Endothelial cell (in vitro differentiated cells): ENCODE measurements around the gene KLHL7. TPM values are rescaled to one million over a fixed set of nuclear protein-coding genes. Genes with fewer than 3 reads are reported as not detected.
"Not testable (repeated sequence)": the region's sequence is repeated elsewhere in the genome, so short reads cannot be mapped to it uniquely, and the experiment has no call there.

Experiments
- DNase-seq: peaks from one replicate; pipeline ENCODE4 v3.0.0; 2021; ENCODE audit warnings: low spot score
- H3K27ac Mint-ChIP-seq: one replicate; pipeline ENCODE4 v1.8.0; 2021; ENCODE audit warnings: mixed read lengths, inconsistent platforms; ENCODE audit not compliant: unreplicated experiment
- H3K27me3 Mint-ChIP-seq: one replicate; pipeline ENCODE4 v1.8.0; 2021; ENCODE audit warnings: mild to moderate bottlenecking, moderate library complexity, mixed read lengths, inconsistent platforms; ENCODE audit not compliant: unreplicated experiment
- H3K36me3 Mint-ChIP-seq: one replicate; pipeline ENCODE4 v1.8.0; 2021; ENCODE audit warnings: mild to moderate bottlenecking, low read depth, mixed read lengths, inconsistent platforms; ENCODE audit not compliant: unreplicated experiment
- H3K4me1 Mint-ChIP-seq: one replicate; pipeline ENCODE4 v1.8.0; 2021; ENCODE audit warnings: mild to moderate bottlenecking, mixed read lengths, inconsistent platforms; ENCODE audit not compliant: unreplicated experiment
- H3K4me3 Mint-ChIP-seq: one replicate; pipeline ENCODE4 v1.8.0; 2021; ENCODE audit warnings: mild to moderate bottlenecking, mixed read lengths, inconsistent platforms; ENCODE audit not compliant: unreplicated experiment
- H3K9me3 Mint-ChIP-seq: one replicate; pipeline ENCODE4 v1.8.0; 2021; ENCODE audit warnings: mixed read lengths, inconsistent platforms; ENCODE audit not compliant: unreplicated experiment
- total RNA-seq: library from RNA; stranded (reverse); fragmentation: NEBNext Ultra II Directional; extraction: Animal tissue kit (Norgen Biotek cat#: 25700); gene quantifications from one replicate; pipeline ENCODE4 v1.2.1, GENCODE V29; 2021; ENCODE audit not compliant: unreplicated experiment
- TF ChIP-seq, protein P1 (sequence below): fragments of 200-600 bp; sonication (generic); IDR thresholded peaks from one replicate; pipeline ENCODE4 v1.5.0; 2021; ENCODE audit warnings: antibody characterized with exemption; ENCODE audit not compliant: unreplicated experiment

The KLHL7 gene
- total RNA-seq, 1 donor from 2014 or later = 44.8 TPM

DNA sequence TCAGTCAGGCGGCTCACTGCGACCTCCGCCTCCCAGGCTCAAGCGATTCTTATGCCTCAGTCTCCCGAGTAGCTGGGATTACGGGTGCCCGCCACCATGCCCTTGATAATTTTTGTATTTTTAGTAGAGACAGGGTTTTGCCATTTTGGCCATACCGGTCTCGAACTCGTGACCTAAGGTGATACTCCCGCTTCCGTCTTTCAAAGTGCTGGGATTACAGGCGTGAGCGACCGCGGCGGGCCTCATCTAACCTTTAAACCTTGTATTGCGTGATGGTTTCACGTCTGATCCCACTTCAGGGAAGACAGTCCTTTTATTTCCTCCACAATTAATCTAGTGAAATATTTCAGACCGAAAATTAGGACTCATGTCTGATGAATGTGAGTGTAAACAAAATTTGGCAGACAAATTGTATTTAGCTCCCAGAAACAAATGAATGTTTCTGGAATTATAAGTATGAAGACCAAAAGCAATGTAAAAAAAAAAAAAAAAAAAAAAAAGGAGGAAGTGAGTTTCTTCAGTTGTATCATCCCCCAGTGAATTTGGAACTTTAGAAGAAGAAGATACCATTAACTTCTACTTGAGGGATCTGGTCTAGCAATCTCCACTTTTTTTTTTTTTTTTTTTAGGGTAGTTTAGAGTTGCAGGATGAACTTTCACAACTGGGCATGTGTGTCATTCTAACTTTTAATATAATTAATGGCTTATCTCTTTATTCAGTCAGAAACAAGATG lies 77.9 kb downstream of the KLHL7 start:
- Mint-ChIP-seq H3K27ac (no peak overlapping the region), H3K4me1 (peaks cover 20% of the 10 kb centered on the region), H3K27me3 (no peaks in the 10 kb centered on the region), H3K9me3 (no peaks in the 10 kb centered on the region), H3K4me3 (peak overlapping the region; percentile 95), H3K36me3 (no peaks in the 10 kb centered on the region)
- TF ChIP-seq, protein P1, sequence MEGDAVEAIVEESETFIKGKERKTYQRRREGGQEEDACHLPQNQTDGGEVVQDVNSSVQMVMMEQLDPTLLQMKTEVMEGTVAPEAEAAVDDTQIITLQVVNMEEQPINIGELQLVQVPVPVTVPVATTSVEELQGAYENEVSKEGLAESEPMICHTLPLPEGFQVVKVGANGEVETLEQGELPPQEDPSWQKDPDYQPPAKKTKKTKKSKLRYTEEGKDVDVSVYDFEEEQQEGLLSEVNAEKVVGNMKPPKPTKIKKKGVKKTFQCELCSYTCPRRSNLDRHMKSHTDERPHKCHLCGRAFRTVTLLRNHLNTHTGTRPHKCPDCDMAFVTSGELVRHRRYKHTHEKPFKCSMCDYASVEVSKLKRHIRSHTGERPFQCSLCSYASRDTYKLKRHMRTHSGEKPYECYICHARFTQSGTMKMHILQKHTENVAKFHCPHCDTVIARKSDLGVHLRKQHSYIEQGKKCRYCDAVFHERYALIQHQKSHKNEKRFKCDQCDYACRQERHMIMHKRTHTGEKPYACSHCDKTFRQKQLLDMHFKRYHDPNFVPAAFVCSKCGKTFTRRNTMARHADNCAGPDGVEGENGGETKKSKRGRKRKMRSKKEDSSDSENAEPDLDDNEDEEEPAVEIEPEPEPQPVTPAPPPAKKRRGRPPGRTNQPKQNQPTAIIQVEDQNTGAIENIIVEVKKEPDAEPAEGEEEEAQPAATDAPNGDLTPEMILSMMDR = no peak
- DNase-seq = no peak

DNA sequence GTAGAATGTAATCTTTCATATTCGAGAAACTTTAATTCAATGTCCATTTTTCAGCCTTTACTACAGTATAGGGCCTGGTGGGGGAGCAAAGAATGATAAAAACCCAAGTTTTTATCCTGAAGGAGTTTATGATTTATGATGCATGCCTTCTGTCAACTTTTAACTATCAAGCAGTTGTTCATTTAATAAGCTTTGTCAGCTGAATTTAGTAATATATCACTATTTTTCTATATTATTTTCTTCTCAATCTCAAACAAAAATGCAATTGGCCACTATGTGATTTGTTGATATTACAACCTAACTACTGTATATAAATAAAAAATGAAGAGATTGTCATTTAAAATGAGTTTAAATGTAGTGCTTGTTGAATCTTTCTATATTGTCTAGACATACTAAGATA lies 78.7 kb downstream of the KLHL7 start:
- peaks cover 5% of the 10 kb centered on the region for H3K36me3 Mint-ChIP-seq
- no peak overlapping the region for H3K27ac Mint-ChIP-seq
- peaks cover 20% of the 10 kb centered on the region for H3K4me1 Mint-ChIP-seq
- TF ChIP-seq, protein P1 = no peak
- no peaks in the 10 kb centered on the region for H3K9me3 Mint-ChIP-seq
- no peaks in the 10 kb centered on the region for H3K27me3 Mint-ChIP-seq
- no peak for DNase-seq
- H3K4me3 Mint-ChIP-seq = no peak overlapping the region

DNA sequence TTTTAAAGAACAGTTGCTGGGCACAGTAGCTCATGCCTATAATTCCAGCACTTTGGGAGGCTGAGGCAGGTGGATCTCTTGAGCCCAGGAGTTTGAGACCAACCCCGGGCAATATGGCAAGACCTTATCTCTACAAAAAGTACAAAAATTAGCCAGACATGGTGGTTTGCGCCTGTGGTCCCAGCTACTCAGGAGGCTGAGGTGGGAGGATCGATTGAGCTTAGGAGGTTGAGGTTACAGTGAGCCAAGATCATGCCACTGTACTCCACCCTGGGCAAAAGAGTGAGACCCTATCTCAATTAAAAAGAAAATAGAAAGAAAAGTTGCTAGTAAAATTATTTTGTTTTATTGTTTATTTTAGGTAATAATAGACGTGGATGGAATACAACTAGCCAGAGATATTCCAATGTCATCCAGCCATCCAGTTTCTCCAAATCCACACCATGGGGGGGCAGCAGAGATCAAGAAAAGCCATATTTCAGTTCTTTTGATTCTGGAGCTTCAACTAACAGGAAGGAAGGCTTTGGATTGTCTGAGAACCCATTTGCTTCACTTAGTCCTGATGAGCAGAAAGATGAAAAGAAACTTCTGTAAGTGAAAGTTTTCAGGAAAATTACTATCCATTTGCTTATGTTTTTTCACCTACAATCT lies 79.2 kb downstream of the KLHL7 start:
- TF ChIP-seq, protein P1 = peak; percentile 43
- H3K27me3 Mint-ChIP-seq = no peaks in the 10 kb centered on the region
- peaks cover 20% of the 10 kb centered on the region for H3K4me1 Mint-ChIP-seq
- H3K27ac Mint-ChIP-seq = no peak overlapping the region
- peak; percentile 64 for DNase-seq
- peaks cover 6% of the 10 kb centered on the region for H3K36me3 Mint-ChIP-seq
- no peak overlapping the region for H3K4me3 Mint-ChIP-seq
- H3K9me3 Mint-ChIP-seq = no peaks in the 10 kb centered on the region

DNA sequence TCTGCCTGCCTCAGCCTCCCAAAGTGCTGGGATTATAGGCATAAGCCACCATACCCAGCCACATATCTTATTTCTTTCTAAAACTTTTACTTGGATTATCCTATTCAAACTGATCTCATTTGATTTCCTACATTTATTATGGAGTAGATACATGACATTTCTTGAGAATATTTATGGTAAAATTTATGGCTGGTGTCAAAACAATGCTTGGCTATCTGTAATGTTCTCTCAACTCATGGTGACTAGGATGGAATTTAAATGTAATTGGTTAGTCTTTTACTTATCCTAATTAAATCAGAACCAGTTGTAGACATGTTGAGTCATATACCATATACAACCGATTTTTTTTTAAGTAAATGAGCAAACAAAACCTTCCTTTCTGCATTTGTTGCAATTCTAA lies 80.4 kb downstream of the KLHL7 start:
- TF ChIP-seq, protein P1 = no peak
- Mint-ChIP-seq H3K9me3 (no peaks in the 10 kb centered on the region), H3K36me3 (peaks cover 10% of the 10 kb centered on the region), H3K4me3 (no peak overlapping the region), H3K27me3 (no peaks in the 10 kb centered on the region), H3K4me1 (peaks cover 16% of the 10 kb centered on the region), H3K27ac (no peak overlapping the region)
- DNase-seq = no peak

DNA sequence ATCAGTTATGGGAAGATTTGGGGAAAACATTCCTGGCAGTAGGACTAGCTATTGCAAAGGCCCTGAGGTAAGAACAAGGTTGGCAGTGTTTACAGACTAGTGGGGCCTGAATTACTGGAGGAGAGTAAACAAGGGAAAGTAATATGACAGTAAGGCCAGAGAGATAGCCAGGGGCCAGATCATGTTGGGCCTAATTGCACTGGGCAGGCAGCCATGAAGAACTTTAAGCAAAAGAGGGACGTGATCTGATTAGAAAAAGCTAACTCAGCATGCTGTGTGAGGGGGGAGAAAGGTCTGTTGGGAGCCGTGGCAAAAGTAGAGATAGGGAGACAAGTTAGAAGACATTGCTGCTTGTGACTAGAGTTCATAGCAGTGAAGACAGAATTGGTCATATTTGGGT lies 85.4 kb downstream of the KLHL7 start:
- H3K9me3 Mint-ChIP-seq = no peaks in the 10 kb centered on the region
- DNase-seq = no peak
- no peaks in the 10 kb centered on the region for H3K27me3 Mint-ChIP-seq
- TF ChIP-seq, protein P1 = no peak
- no peak overlapping the region for H3K27ac Mint-ChIP-seq
- H3K4me1 Mint-ChIP-seq = peaks cover 2% of the 10 kb centered on the region
- peak overlapping the region; percentile 68 for H3K4me3 Mint-ChIP-seq
- peaks cover 27% of the 10 kb centered on the region for H3K36me3 Mint-ChIP-seq

DNA sequence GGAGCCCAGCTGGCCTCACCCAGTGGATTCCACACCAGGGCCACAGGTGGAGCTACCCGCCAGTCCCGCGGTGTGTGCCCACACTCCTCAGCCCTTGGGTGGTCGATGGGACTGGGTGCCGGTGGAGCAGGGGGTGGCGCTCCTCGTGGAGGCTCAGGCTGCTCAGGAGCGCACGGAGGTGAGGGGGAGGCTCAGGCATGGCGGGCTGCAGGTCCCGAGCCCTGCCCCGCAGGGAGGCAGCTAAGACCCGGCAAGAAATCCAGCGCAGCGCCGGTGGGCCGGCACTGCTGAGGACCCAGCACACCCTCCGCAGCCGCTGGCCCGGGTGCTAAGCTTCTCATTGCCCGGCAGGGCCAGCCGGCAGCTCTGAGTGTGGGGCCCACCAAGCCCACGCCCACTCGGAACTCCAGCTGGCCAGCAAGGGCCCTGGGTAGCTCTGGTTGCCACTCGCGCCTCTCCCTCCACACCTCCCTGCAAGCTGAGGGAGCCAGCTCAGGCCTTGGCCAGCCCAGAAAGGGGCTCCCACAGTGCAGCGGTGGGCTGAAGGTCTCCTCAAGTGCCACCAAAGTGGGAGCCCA lies 88.2 kb downstream of the KLHL7 start:
- not testable (repeated sequence) for H3K4me1 Mint-ChIP-seq, H3K9me3 Mint-ChIP-seq, H3K27me3 Mint-ChIP-seq, H3K4me3 Mint-ChIP-seq, DNase-seq, H3K27ac Mint-ChIP-seq
- H3K36me3 Mint-ChIP-seq = peaks cover 36% of the 10 kb centered on the region
